Measurements from ENCODE around the gene MAF. TPM values are rescaled to one million over a fixed set of nuclear protein-coding genes. Genes with fewer than 3 reads are reported as not detected.

Gene MAF
- polyA plus RNA-seq, 1 donor (not counting 4 experiments of a cell fraction or from before 2014, with no cell fraction given) = 8.2 TPM

DNA sequence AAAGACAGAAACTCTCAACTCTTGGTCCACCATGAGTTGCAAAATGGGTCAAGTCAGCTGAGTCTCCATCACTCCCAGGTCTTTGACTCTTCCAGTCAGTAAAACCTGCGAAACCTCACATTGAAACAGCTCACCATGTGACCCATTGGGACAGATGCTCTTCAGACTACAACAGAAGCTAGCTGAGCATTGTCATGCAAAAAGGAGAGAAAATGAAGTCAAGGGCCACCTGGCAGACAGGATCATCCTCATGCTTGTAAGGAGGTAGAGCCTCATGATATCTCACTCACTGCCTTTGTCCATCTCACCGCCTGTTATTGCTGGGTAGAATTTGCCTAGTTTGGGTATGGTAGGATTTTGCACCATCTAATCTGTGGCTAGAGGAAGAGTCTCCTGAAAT is 50.2 kb downstream of the MAF start:
- TF ChIP-seq, protein P1, sequence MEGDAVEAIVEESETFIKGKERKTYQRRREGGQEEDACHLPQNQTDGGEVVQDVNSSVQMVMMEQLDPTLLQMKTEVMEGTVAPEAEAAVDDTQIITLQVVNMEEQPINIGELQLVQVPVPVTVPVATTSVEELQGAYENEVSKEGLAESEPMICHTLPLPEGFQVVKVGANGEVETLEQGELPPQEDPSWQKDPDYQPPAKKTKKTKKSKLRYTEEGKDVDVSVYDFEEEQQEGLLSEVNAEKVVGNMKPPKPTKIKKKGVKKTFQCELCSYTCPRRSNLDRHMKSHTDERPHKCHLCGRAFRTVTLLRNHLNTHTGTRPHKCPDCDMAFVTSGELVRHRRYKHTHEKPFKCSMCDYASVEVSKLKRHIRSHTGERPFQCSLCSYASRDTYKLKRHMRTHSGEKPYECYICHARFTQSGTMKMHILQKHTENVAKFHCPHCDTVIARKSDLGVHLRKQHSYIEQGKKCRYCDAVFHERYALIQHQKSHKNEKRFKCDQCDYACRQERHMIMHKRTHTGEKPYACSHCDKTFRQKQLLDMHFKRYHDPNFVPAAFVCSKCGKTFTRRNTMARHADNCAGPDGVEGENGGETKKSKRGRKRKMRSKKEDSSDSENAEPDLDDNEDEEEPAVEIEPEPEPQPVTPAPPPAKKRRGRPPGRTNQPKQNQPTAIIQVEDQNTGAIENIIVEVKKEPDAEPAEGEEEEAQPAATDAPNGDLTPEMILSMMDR (optimal IDR thresholded peaks at IDR 0.05 in 1 of 3, IDR thresholded peaks at IDR 0.05 in 1 of 3, conservative IDR thresholded peaks at IDR 0.05 in 1 of 3; ENCODE audit: extremely low read depth in 1 of 3, insufficient read depth in 2 of 3, low read length in 3 of 3) = no peak
- TF ChIP-seq EZH2 (IDR thresholded peaks at IDR 0.05; ENCODE audit: low read length) = no peak
- FAIRE-seq = no peak
- H2AFZ ChIP-seq (ENCODE audit: control insufficient read depth, low read length) = no peak overlapping the region
- H3K4me2 ChIP-seq (ENCODE audit: control insufficient read depth, extremely low read depth, insufficient read depth, low read depth, low read length) = no peak overlapping the region
- dilution Hi-C loops (cut with MboI; ENCODE audit: extremely low pct_ligation_motif_present, low sequenced_read_pairs) = no loop called here
- no peak overlapping the region for H3K27ac ChIP-seq (ENCODE audit: control insufficient read depth, insufficient read depth, low read length)
- H3K79me2 ChIP-seq (ENCODE audit: control insufficient read depth, insufficient read depth, low read length) = no peaks in the 10 kb centered on the region
- no peak for DNase-seq (ENCODE audit: low read depth, low spot score)
- H3K36me3 ChIP-seq (ENCODE audit: control insufficient read depth in 2 of 2, extremely low read depth in 1 of 2, insufficient read depth in 2 of 2, low read length in 2 of 2) = no peaks in the 10 kb centered on the region
- no peaks in the 10 kb centered on the region for H4K20me1 ChIP-seq (ENCODE audit: control insufficient read depth, extremely low read depth, insufficient read depth, low read length)
- no peak overlapping the region for H3K9ac ChIP-seq (ENCODE audit: control insufficient read depth, extremely low read depth, insufficient read depth, low read length)
- peaks cover 8% of the 10 kb centered on the region for H3K27me3 ChIP-seq (ENCODE audit: control insufficient read depth, extremely low read depth, insufficient read depth, low read length)
- H3K9me1 ChIP-seq (ENCODE audit: control insufficient read depth, extremely low read depth, insufficient read depth, low read length) = no peaks in the 10 kb centered on the region
- no peak overlapping the region for H3K4me3 ChIP-seq (ENCODE audit: control insufficient read depth in 2 of 3, extremely low read depth in 1 of 3, insufficient read depth in 2 of 3, low read depth in 1 of 3, low read length in 3 of 3)
- no peaks in the 10 kb centered on the region for H3K9me3 ChIP-seq (ENCODE audit: control insufficient read depth, low read depth, low read length)
- H3K4me1 ChIP-seq (ENCODE audit: control insufficient read depth, extremely low read depth, insufficient read depth, low read length) = no peaks in the 10 kb centered on the region

DNA sequence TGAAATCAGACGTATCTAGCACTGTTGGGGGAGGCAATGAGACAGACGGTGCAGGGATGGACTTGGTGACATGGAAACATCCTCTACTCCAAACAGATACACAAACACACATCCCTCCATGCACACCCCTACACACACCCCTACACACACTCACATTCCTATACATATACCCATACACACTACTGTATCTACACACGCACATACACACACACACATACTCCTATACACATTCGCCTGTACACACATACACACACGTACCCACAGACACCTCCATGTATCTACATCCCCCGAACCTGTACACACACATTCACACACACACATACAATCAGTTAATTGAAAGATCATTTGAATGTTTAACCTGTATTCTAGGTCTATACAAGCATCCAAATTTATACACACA is 53.5 kb downstream of the MAF start:
- dilution Hi-C loops (cut with MboI; ENCODE audit: extremely low pct_ligation_motif_present, low sequenced_read_pairs) = no loop called here
- Histone ChIP-seq H3K27ac (ENCODE audit: control insufficient read depth, insufficient read depth, low read length) (no peak overlapping the region), H4K20me1 (ENCODE audit: control insufficient read depth, extremely low read depth, insufficient read depth, low read length) (no peaks in the 10 kb centered on the region), H3K27me3 (ENCODE audit: control insufficient read depth, extremely low read depth, insufficient read depth, low read length) (peaks cover 5% of the 10 kb centered on the region), H2AFZ (ENCODE audit: control insufficient read depth, low read length) (no peak overlapping the region), H3K9me3 (ENCODE audit: control insufficient read depth, low read depth, low read length) (no peaks in the 10 kb centered on the region), H3K4me1 (ENCODE audit: control insufficient read depth, extremely low read depth, insufficient read depth, low read length) (no peaks in the 10 kb centered on the region), H3K79me2 (ENCODE audit: control insufficient read depth, insufficient read depth, low read length) (no peaks in the 10 kb centered on the region), H3K9ac (ENCODE audit: control insufficient read depth, extremely low read depth, insufficient read depth, low read length) (no peak overlapping the region), H3K4me2 (ENCODE audit: control insufficient read depth, extremely low read depth, insufficient read depth, low read depth, low read length) (no peak overlapping the region), H3K9me1 (ENCODE audit: control insufficient read depth, extremely low read depth, insufficient read depth, low read length) (no peaks in the 10 kb centered on the region), H3K36me3 (ENCODE audit: control insufficient read depth in 2 of 2, extremely low read depth in 1 of 2, insufficient read depth in 2 of 2, low read length in 2 of 2) (no peaks in the 10 kb centered on the region), H3K4me3 (ENCODE audit: control insufficient read depth in 2 of 3, extremely low read depth in 1 of 3, insufficient read depth in 2 of 3, low read depth in 1 of 3, low read length in 3 of 3) (no peak overlapping the region)
- FAIRE-seq = no peak
- DNase-seq (ENCODE audit: low read depth, low spot score) = no peak
- no peak for TF ChIP-seq EZH2 (IDR thresholded peaks at IDR 0.05; ENCODE audit: low read length)
- TF ChIP-seq, protein P1 (optimal IDR thresholded peaks at IDR 0.05 in 1 of 3, IDR thresholded peaks at IDR 0.05 in 1 of 3, conservative IDR thresholded peaks at IDR 0.05 in 1 of 3; ENCODE audit: extremely low read depth in 1 of 3, insufficient read depth in 2 of 3, low read length in 3 of 3) = no peak
